ENCODE results near the gene MYO1H. TPM values are rescaled to one million over a fixed set of nuclear protein-coding genes. Genes with fewer than 3 reads are reported as not detected.

MYO1H gene
- total RNA-seq, 1 donor from 2014 or later: not detected

Other genes starting within 250 kb of the MYO1H start
- gene ACACB, start 231.3 kb upstream of the MYO1H start, total RNA-seq: 1.7 and 3.9 TPM in 2 replicates
- gene FOXN4, start 38.6 kb upstream of the MYO1H start, total RNA-seq: not detected in 2 replicates
- gene KCTD10, start 129.4 kb downstream of the MYO1H start, total RNA-seq: 118 and 120 TPM in 2 replicates
- 34.4 and 42.6 TPM in 2 replicates for gene UBE3B, start 129.7 kb downstream of the MYO1H start, total RNA-seq
- gene MMAB, start 225.6 kb downstream of the MYO1H start, total RNA-seq: 15.2 and 17.8 TPM in 2 replicates
- 9.7 and 12.4 TPM in 2 replicates for gene MVK, start 225.9 kb downstream of the MYO1H start, total RNA-seq

Measured in astrocyte (in vitro differentiated cells and primary cell).